HL-60 (cell line): Measurements from ENCODE around the gene CCDC158.

ENCODE experiments used
- GABPA ChIP-seq: IDR thresholded peaks from 2 replicates; pipeline ENCODE4 v1.6.1; 2012; ENCODE audit warnings: low read depth
- POLR2AphosphoS5 ChIP-seq: IDR thresholded peaks from 2 replicates; pipeline ENCODE4 v1.6.1; 2012; ENCODE audit warnings: low read depth
- REST ChIP-seq: IDR thresholded peaks from 2 replicates; pipeline ENCODE4 v1.6.1; 2012; ENCODE audit warnings: low read depth; ENCODE audit not compliant: insufficient replicate concordance
- SPI1 ChIP-seq: IDR thresholded peaks from 2 replicates; pipeline ENCODE4 v1.6.1; 2012; ENCODE audit warnings: low read depth, mild to moderate bottlenecking, borderline replicate concordance
- TF ChIP-seq, protein P1 (sequence below): IDR thresholded peaks from one replicate; pipeline ENCODE4 v1.5.1; 2011; ENCODE audit warnings: low read length, control low read depth, inconsistent platforms; ENCODE audit not compliant: insufficient read depth

GRCh38 chr4:76364763-76365162, 56.2 kb downstream of the CCDC158 start:
- TF ChIP-seq, protein P1, sequence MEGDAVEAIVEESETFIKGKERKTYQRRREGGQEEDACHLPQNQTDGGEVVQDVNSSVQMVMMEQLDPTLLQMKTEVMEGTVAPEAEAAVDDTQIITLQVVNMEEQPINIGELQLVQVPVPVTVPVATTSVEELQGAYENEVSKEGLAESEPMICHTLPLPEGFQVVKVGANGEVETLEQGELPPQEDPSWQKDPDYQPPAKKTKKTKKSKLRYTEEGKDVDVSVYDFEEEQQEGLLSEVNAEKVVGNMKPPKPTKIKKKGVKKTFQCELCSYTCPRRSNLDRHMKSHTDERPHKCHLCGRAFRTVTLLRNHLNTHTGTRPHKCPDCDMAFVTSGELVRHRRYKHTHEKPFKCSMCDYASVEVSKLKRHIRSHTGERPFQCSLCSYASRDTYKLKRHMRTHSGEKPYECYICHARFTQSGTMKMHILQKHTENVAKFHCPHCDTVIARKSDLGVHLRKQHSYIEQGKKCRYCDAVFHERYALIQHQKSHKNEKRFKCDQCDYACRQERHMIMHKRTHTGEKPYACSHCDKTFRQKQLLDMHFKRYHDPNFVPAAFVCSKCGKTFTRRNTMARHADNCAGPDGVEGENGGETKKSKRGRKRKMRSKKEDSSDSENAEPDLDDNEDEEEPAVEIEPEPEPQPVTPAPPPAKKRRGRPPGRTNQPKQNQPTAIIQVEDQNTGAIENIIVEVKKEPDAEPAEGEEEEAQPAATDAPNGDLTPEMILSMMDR = no peak
- TF ChIP-seq REST (no peak), POLR2AphosphoS5 (no peak), GABPA (no peak), SPI1 (no peak)
